Measurements from ENCODE around the gene NRAS.

Gene NRAS

DNA sequence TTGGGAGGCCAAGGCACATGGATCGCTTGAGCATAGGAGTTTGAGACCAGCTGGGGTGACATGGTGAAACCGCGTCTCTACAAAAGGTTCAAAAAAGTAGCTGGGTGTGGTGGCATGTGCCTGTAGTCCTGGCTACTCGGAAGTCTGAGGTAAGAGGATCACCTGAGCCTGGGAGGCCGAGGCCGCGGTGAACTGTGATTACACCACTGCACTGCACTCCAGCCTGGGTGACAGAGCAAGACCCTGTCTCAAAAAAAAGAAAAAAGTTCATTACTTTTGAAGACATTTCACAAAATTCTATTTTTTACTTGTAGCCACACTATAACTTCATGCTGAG lies 44.7 kb downstream of the NRAS start:
- no peak for DNase-seq

DNA sequence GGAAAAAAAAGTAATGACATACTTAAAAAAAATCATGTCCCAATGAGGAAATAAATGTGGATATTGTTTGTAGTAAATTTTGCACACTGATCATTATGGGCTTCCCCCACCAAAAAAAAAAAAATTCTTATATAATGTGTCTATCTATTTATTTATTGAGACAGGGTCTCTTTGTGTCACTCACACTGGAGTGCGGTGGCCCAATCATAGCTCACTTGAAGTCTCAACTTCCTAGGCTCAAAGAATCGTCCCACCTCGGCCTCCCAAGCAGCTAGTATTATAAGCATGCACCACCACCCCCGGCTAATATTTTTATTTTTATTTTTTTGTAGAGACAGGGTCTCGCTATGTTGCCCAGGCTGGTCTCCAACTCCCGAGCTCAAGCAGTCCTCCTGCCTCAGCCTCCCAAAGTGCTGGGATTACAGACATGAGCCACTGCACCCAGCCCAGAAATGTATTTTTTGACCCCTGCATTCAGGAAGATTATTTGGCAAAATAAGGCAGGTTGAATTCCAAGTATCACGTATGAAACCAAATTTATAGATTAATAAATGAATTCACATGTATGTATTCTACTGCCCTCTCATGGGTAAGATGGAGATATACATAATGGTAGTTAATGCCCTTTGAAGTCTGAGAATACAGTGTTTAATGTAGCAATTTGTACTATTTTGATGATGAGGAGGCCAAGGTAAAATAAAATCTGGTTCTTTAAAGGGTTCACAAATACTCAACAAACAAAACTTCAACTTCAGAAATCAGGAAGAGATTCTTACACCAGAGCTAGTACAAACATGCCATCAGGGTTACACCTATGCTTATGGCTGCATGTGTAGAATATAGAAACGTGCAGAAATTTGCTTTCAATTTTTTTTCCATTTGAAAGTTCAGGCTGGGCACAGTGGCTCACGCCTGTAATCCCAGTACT lies 45.3 kb downstream of the NRAS start:
- DNase-seq: peak; percentile 8

DNA sequence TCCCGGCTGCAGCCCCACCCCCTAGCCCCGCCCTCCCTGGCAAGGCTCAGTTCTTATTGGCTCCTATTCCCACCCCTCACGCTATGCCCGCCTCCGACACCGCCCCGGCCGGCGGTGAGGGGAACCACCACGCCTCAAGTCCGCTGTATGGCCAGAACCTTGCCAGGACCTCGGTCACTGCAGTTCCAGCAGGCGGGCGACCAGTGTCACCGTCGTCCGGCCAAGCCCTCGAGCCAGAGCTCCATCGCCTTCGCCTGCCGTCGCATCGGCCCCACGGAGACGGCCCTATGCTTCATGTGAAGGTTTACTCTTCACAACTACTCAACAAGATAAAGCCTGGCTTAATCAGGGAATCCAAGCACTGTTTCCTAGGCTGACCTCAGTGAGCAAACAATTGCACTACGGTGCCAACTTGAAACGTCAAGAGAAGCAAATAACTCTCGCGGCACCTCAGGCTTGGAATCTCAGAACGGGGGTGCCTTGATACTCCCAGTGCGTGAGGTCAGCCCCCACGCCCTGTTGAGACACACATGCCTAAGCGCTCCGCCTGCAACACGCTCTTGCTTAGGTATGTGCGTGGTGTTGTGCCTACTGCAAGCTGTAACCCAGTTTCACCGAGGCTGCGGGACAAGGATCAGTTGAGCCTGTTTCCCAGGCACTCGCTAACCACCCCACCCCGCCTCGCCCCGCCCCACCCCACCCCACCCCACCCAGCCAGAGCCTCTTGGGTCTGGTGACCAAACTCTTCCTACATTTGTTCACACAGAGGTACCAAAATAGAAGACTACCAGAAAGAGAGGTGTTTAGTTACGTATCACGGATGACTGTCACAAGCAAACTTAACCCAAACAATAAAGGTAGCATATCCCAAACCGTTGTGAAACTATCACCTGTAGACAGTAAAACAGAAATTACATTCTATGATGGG lies 46.2 kb downstream of the NRAS start:
- DNase-seq: peak; percentile 90

DNA sequence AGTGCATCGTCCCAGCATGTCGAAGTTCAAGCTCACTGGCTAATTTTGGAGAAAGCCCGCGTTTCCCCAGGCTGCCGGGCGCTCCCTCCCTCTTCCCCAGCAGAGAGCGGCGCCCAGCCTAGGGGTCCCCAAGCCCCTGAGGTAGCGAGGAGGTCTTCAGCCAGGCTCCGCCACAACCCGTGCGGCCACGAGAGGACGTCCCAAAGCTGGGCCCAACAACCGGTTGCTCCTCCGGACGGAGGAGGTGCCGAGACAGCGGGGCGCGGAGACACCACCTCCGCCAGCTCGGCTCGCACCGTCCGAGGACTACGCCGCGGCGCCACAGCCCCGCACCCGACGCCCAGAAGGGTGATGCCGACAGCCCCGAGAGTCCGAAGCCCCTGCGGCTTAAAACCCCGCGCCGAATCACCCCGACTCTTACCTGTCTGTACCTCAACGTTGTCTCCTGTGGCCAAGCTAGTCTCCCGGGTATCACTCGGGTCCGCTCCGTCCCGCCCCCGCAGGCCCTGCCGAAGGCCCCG lies 46.9 kb downstream of the NRAS start, which contains the start of gene DENND2C:
TSS of gene DENND2C (minus strand) at position 488 of the 521 bp plus-strand sequence. CDS start 44,065 bp downstream, outside the sequence.
- DNase-seq: no peak

- peak; percentile 8 for DNase-seq
These were observed 47.6 kb downstream of the NRAS start for GRCh38 chr1:114668784-114669561.

DNA sequence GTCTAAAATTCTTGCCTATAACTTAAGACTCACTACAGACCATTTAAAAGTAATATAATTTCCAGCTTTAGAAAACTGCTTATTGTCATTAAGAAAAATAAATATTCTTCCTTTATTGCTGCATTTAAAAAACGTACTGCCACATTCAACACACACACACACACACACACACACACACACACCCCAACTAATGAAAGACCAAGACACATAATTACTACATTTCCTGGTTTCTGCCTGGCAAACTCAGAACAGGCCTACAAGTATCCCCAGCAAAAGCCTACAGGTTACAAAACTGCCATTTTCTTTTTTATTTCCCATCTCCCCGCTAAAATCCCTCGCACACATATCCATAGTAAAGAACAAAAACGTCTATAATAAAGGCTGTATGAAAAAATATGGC lies 48.2 kb downstream of the NRAS start:
- no peak for DNase-seq

- DNase-seq: no peak
These were observed 49.6 kb downstream of the NRAS start for GRCh38 chr1:114666954-114667353.

DNA sequence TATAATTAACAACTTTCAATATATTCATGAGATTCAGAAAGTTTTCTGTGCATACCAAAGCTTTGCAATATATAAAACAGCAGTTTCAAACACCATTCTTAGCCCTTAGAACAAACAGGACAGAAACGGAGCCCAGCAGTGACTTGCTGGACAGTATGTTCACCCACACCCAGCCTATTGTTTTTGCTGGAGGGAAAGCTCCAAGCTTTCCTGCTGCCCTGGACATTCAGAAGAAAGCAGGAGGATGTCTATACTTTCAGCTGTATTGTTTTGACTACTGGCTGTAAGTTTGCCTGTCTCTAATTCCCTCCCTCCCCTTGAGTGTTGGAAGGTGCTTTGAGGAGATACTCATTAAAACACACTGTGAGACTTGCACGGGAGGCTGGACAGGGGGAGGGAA lies 56.3 kb downstream of the NRAS start:
- no peak for DNase-seq

All from inflammatory macrophage treated with lipopolysaccharide for 4 hours (primary cell).